Gastrocnemius medialis (tissue), 4 donors: ENCODE measurements around the gene STAM.

Experiments
- CTCF ChIP-seq, 5 experiments: fragments of 450-650 bp in 3 of 5; fragments of 200-600 bp in 2 of 5; sonication (generic) in 2 of 5; IDR thresholded peaks in 4 of 5; conservative IDR thresholded peaks in 1 of 5; 1 replicate in 4 of 5; 2 replicates in 1 of 5; pipeline ENCODE4 v1.5.1; 2016 to 2019; ENCODE audit warnings: antibody characterized with exemption in 5 of 5, mild to moderate bottlenecking in 3 of 5, moderate library complexity in 3 of 5
- POLR2A ChIP-seq, 2 donors: fragments of 450-650 bp; IDR thresholded peaks; one replicate each; pipeline ENCODE4 v1.6.1; 2017; ENCODE audit warnings: antibody characterized with exemption in 2 of 2, mild to moderate bottlenecking in 2 of 2, moderate library complexity in 2 of 2

GRCh38 chr10:17647326-17647725 is 3.4 kb downstream of the STAM start:
- TF ChIP-seq POLR2A (IDR thresholded peaks at IDR 0.05) = no peak
- TF ChIP-seq CTCF (IDR thresholded peaks at IDR 0.05 in 4 of 5, conservative IDR thresholded peaks at IDR 0.05 in 1 of 5) = no peak
